K562 (cell line): ENCODE results near the gene MINDY4. TPM values are rescaled to one million over a fixed set of nuclear protein-coding genes. Genes with fewer than 3 reads are reported as not detected.

Experiments used
- ATAC-seq: fragments of 200-7000 bp; cut with Tn5 transposase; 3 replicates; pipeline ENCODE4 v1.9.1; 2020; ENCODE audit warnings: moderate library complexity
- BruUV-seq: library from RNA; stranded (reverse); fragments of 400-500 nt; replicated peaks from 2 replicates; lab custom pipeline; 2021; lab: Mats Ljungman, UMichigan
- CTCF ChIA-PET: fragments of 300-600 bp; formaldehyde crosslinking; extraction: SDS; loops from one replicate; lab custom pipeline; 2021; ENCODE audit warnings: low intra/inter-chr PET ratio; lab: Yijun Ruan, JAX
- POLR2A ChIA-PET: fragments of 300-600, 350-650 bp; sonication (Branson Sonifier 250); formaldehyde crosslinking; extraction: SDS; loops from one replicate; lab custom pipeline; 2021; ENCODE audit warnings: antibody characterized with exemption, inconsistent platforms; lab: Yijun Ruan, JAX
- DNase-seq, 4 experiments: peaks; one replicate each; pipeline versions ENCODE4 v3.0.0 to v3.0.0-alpha.2; 2011 to 2018; ENCODE audit warnings: low spot score in 3 of 4, mixed read lengths in 3 of 4; ENCODE audit errors: extremely low read depth in 1 of 4
- FAIRE-seq: peaks from 2 replicates; lab custom pipeline; 2011; peaks lifted over from hg19 to GRCh38; lab: Jason Lieb, UNC
- H2AFZ ChIP-seq: 2 replicates; pipeline ENCODE4 v1.6.0; 2011; ENCODE audit warnings: low read depth, low read length, control low read depth, inconsistent platforms
- H3K27ac ChIP-seq: fragments of 200-600 bp; 3 replicates; pipeline ENCODE4 v1.8.0; 2011; ENCODE audit warnings: low read depth, mild to moderate bottlenecking, control low read depth, inconsistent platforms, low read length, moderate library complexity, mixed read lengths; ENCODE audit errors: extremely low read depth
- H3K27me3 ChIP-seq, 2 experiments: fragments of 300-600 bp in 1 of 2; 2 replicates in 1 of 2; 3 replicates in 1 of 2; pipeline versions ENCODE4 v1.6.0 to v1.8.0; 2011; ENCODE audit warnings: inconsistent platforms in 2 of 2, low read length in 2 of 2, mild to moderate bottlenecking in 1 of 2, mixed read lengths in 1 of 2, moderate library complexity in 1 of 2; ENCODE audit not compliant: control insufficient read depth in 2 of 2, insufficient read depth in 2 of 2
- H3K36me3 ChIP-seq: fragments of 300-600 bp; 3 replicates; pipeline ENCODE4 v1.8.0; 2011; ENCODE audit warnings: mild to moderate bottlenecking, low read length, inconsistent platforms; ENCODE audit not compliant: control insufficient read depth, insufficient read depth
- H3K4me1 ChIP-seq, 2 experiments: fragments of 200-600 bp in 1 of 2; replicated peaks in 1 of 2; 2 replicates in 1 of 2; 3 replicates in 1 of 2; pipeline versions ENCODE4 v1.5.1 to v1.8.0; 2011; ENCODE audit warnings: inconsistent platforms in 2 of 2, low read length in 2 of 2, mild to moderate bottlenecking in 1 of 2, mixed read lengths in 1 of 2, moderate library complexity in 1 of 2; ENCODE audit not compliant: control insufficient read depth in 2 of 2, insufficient read depth in 2 of 2
- H3K4me2 ChIP-seq: 2 replicates; pipeline ENCODE4 v1.6.1; 2011; ENCODE audit warnings: low read length, control low read depth, inconsistent platforms, mixed read lengths; ENCODE audit not compliant: insufficient read depth
- H3K4me3 ChIP-seq: fragments of 200-600 bp; sonication (generic), shearing (Covaris generic); 2 replicates; pipeline ENCODE4 v1.5.1; 2016; ENCODE audit warnings: control low read depth, inconsistent platforms
- H3K79me2 ChIP-seq: fragments of 200-600 bp; 3 replicates; pipeline ENCODE4 v1.8.0; 2011; ENCODE audit warnings: low read length, inconsistent platforms; ENCODE audit not compliant: control insufficient read depth, insufficient read depth
- H3K9ac ChIP-seq, 2 experiments: 2 replicates each; pipeline versions ENCODE4 v1.6.0 to v1.6.1; 2011; ENCODE audit warnings: low read depth in 2 of 2, low read length in 2 of 2, control low read depth in 1 of 2, inconsistent platforms in 1 of 2, mild to moderate bottlenecking in 1 of 2, mixed read lengths in 1 of 2; ENCODE audit not compliant: insufficient read depth in 1 of 2
- H3K9me1 ChIP-seq: one replicate; pipeline ENCODE4 v1.6.0; 2011; ENCODE audit warnings: inconsistent platforms, mild to moderate bottlenecking, low read length, moderate library complexity; ENCODE audit not compliant: control insufficient read depth, insufficient read depth
- H3K9me3 ChIP-seq: replicated peaks from 2 replicates; pipeline ENCODE4 v1.5.1; 2011; ENCODE audit warnings: low read depth, low read length, inconsistent platforms; ENCODE audit not compliant: control insufficient read depth, insufficient read depth
- H4K20me1 ChIP-seq: replicated peaks from 2 replicates; pipeline ENCODE4 v1.6.1; 2011; ENCODE audit warnings: low read length, inconsistent platforms, mixed read lengths; ENCODE audit not compliant: control insufficient read depth, insufficient read depth
- C11orf30 ChIP-seq: fragments of 450-650 bp; IDR thresholded peaks from 2 replicates; pipeline ENCODE4 v1.6.1; 2016; ENCODE audit warnings: low read depth, mild to moderate bottlenecking
- MNT ChIP-seq, 2 experiments: fragments of 450-650 bp; conservative IDR thresholded peaks; 2 replicates each; pipeline ENCODE4 v1.6.1; 2017; ENCODE audit warnings: mild to moderate bottlenecking in 2 of 2, moderate library complexity in 2 of 2
- NFIC ChIP-seq: fragments of 450-650 bp; IDR thresholded peaks from 2 replicates; pipeline ENCODE4 v1.6.1; 2017; ENCODE audit warnings: mild to moderate bottlenecking, inconsistent platforms
- PHB ChIP-seq: fragments of 250-450 bp; sonication (Bioruptor Pico); IDR thresholded peaks from 2 replicates; pipeline ENCODE4 v1.5.0; 2021
- PHF8 ChIP-seq: fragments of 200-600 bp; sonication (generic); IDR thresholded peaks from 2 replicates; pipeline ENCODE4 v1.6.1; 2012; ENCODE audit warnings: mixed run types, mild to moderate bottlenecking, inconsistent platforms, low read length, moderate library complexity, borderline replicate concordance
- SMARCA4 ChIP-seq: fragments of 450-650 bp; IDR thresholded peaks from 2 replicates; pipeline ENCODE4 v1.6.1; 2016
- ZNF282 ChIP-seq: sonication (generic); formaldehyde crosslinking; IDR thresholded peaks from 2 replicates; pipeline ENCODE4 v1.8.1; 2023; ENCODE audit warnings: missing genetic modification reagents
- ZNF316 ChIP-seq: fragments of 450-650 bp; IDR thresholded peaks from 2 replicates; pipeline ENCODE4 v1.6.1; 2016
- ZNF592 ChIP-seq: fragments of 450-650 bp; IDR thresholded peaks from 2 replicates; pipeline ENCODE4 v1.6.1; 2017; ENCODE audit warnings: antibody characterized with exemption, mild to moderate bottlenecking
- WGBS: fragments of 100-300 bp; shearing (Covaris generic); methylation state at CpG from one replicate; pipeline ENCODE4 v1.1.6; 2016; ENCODE audit warnings: low coverage, mixed read lengths; ENCODE audit not compliant: insufficient coverage; ENCODE audit errors: missing lambda C conversion rate; 5-methylcytosine and 5-hydroxymethylcytosine counted together
- in situ Hi-C: fragments of 300-500 bp; cut with MboI; formaldehyde crosslinking; loops from 4 replicates; pipeline ENCODE4 v1.15.0; 2018; ENCODE audit warnings: inconsistent platforms, mixed read lengths
- intact Hi-C: fragments of 100-400 bp; cut with micrococcal nuclease; formaldehyde crosslinking; loops from 2 replicates; pipeline ENCODE4 v1.14.2; 2022
- polyA plus RNA-seq, 8 experiments: library from polyadenylated mRNA; depleted of rRNA in 4 of 8; stranded (reverse) in 5 of 8; unstranded in 3 of 8; fragments of >200 nt; fragmentation: Nextera tagmentation in 2 of 8; fragmentation: Illumina TruSeq in 1 of 8; extraction: Ambion mirVana in 2 of 8; extraction: Trizol in 1 of 8; gene quantifications; 2 replicates each; pipeline versions ENCODE4 v1.2.1 to v1.2.3, GENCODE V29; 2011 to 2014; ENCODE audit warnings: inconsistent platforms in 1 of 8, missing spikeins in 1 of 8
- total RNA-seq, 7 experiments: library from RNA; depleted of rRNA in 6 of 7; stranded (reverse); fragments of >200 nt in 6 of 7; fragmentation: Illumina TruSeq in 2 of 7; extraction: Trizol in 2 of 7; gene quantifications; 2 replicates each; pipeline versions ENCODE4 v1.2.1 to v1.2.3, GENCODE V29; 2011 to 2021; ENCODE audit warnings: low replicate concordance in 1 of 7

The MINDY4 gene
- total and polyA plus RNA-seq, 9 of the 15 experiments (the other 6 are each of a cell fraction or from before 2014, with no cell fraction given): 2.1 to 16.7 (median 11.0) TPM

DNA sequence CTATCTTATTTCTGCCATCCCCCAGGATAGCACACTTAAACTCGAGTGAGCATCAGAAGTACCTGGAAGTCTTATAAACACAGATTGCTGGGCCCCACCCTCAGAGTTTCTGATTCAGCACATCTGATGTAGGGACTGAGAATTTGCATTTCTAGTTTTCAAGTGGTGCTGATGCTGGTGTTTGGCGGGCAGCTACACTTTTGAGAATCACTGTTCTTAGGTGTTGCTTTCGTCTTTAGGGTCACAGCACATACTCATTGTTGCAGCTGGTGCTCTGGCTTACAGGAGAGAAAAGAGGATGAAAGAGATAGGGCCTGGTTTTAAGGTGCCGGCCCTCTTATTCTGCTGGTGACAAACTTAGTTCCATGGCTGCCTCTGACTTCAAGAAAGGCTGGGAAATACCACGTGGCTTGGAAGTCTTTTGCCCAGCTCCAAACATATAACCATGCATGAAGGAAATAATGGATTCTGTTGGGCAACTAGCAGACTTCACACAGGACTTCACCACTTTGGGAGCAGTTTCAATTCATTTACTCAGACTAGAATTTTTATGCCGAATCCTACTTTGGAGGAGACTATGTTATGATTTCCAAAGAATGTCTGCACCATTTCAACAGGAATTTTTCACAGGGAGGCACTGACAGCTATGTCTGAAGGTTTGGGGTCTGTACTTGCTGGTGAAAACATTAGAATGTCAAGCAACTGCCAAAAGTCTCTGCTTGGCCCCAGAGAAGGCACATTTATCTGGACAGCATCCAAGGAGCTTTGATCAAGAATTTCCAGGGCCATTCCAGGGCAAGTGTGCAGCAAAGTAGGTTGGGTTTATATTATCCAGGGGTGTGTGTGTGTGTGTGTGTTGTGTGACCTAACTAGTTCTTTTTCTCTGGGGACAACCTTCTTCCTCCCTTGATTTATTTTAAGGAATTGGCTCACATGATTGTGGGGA, 6.9 kb upstream of the MINDY4 start:
- DNase-seq: no peak
- H3K9ac ChIP-seq: no peak overlapping the region
- no peaks in the 10 kb centered on the region for H4K20me1 ChIP-seq
- no peaks in the 10 kb centered on the region for H3K9me1 ChIP-seq
- H3K36me3 ChIP-seq: no peaks in the 10 kb centered on the region
- no peak for TF ChIP-seq ZNF282 (CRISPR knock-in tag)
- TF ChIP-seq SMARCA4: no peak
- 0 out of 2 replicates have a peak, but pooled peaks have one; percentile 39 for TF ChIP-seq NFIC
- peak; percentile 19; the same call in 1 of the 2 replicates for TF ChIP-seq ZNF316
- TF ChIP-seq PHF8: no peak
- no peak for TF ChIP-seq MNT (conservative IDR thresholded peaks at IDR 0.05)
- peak; percentile 24; the same call in 1 of the 2 replicates for TF ChIP-seq C11orf30
- no peak for TF ChIP-seq PHB (CRISPR knock-in tag)
- 0 out of 2 replicates have a peak, but pooled peaks have one; percentile 33 for TF ChIP-seq ZNF592
- TF ChIP-seq, all 486 proteins: peak for 4
- intact Hi-C loops: loop anchor here (5.0 kb wide), 1 partner anchor 133 kb away; no protein-coding TSS in a partner anchor
- Histone ChIP-seq H3K4me1 (peaks cover 20 to 49% of the 10 kb centered on the region in 2 experiments), H2AFZ (no peak overlapping the region), H3K4me2 (no peak overlapping the region), H3K27ac (no peak overlapping the region), H3K27me3 (no peaks in the 10 kb centered on the region), H3K79me2 (no peaks in the 10 kb centered on the region), H3K4me3 (no peak overlapping the region), H3K9me3 (no peaks in the 10 kb centered on the region)
- 60% methylated on average over 6 of the region's 6 CpGs for WGBS
- ATAC-seq (no peak), FAIRE-seq (no peak)
- CTCF ChIA-PET: no interaction called here
- BruUV-seq: no TSS peak
- in situ Hi-C loops: no loop called here
- POLR2A ChIA-PET: interaction anchor here (0.6 to 1.1 kb wide), 3 partner anchors 9 to 177 kb away, joined by 3 read pairs; no protein-coding TSS in a partner anchor
